Neural crest cell (in vitro differentiated cells): ENCODE measurements around the gene ADGB. TPM values are rescaled to one million over a fixed set of nuclear protein-coding genes. Genes with fewer than 3 reads are reported as not detected.
"Not testable (repeated sequence)": the region's sequence is repeated elsewhere in the genome, so short reads cannot be mapped to it uniquely, and the experiment has no call there.

Experiments used
- DNase-seq: peaks from one replicate; pipeline ENCODE4 v3.0.0; 2021; ENCODE audit warnings: low read depth, mixed read lengths, low spot score
- H3K27ac Mint-ChIP-seq: one replicate; pipeline ENCODE4 v1.8.0; 2021; ENCODE audit warnings: mild to moderate bottlenecking, mixed read lengths; ENCODE audit not compliant: unreplicated experiment
- H3K27me3 Mint-ChIP-seq: 2 replicates; pipeline ENCODE4 v1.8.0; 2021; ENCODE audit warnings: low read depth, mild to moderate bottlenecking, mixed read lengths
- H3K36me3 Mint-ChIP-seq: 2 replicates; pipeline ENCODE4 v1.8.0; 2021; ENCODE audit warnings: low read depth, mild to moderate bottlenecking, mixed read lengths
- H3K4me1 Mint-ChIP-seq: 2 replicates; pipeline ENCODE4 v1.8.0; 2021; ENCODE audit warnings: mixed read lengths
- H3K4me3 Mint-ChIP-seq: one replicate; pipeline ENCODE4 v1.8.0; 2021; ENCODE audit warnings: mild to moderate bottlenecking, mixed read lengths
- H3K9me3 Mint-ChIP-seq: 2 replicates; pipeline ENCODE4 v1.8.0; 2021; ENCODE audit warnings: mixed read lengths
- total RNA-seq: library from RNA; stranded (reverse); gene quantifications from 2 replicates; pipeline ENCODE4 v1.2.1, GENCODE V29; 2021
- TF ChIP-seq, protein P1 (sequence below): fragments of 200-600 bp; sonication (generic); conservative IDR thresholded peaks from 2 replicates; pipeline ENCODE4 v1.5.0; 2021; ENCODE audit warnings: antibody characterized with exemption, mild to moderate bottlenecking

ADGB gene
- total RNA-seq, 1 donor from 2014 or later: not detected

DNA sequence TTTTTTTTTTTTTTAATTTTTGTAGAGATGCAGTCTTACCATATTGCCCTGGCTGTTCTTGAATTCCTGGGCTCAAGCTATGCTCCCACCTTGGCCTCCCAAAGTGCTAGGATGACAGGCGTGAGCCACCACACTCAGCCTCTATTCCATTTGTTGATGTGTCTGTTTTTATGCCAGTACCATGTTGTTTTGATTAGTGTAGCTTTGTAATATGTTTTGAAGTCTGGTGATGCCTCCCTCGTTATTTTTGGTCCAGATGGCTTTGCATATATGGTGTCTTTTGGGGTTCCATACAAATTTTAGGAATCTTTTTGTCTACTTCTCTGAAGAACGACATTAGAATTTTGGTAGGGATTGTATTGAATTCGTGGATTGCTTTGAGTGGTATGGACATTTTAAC lies 193.2 kb downstream of the ADGB start:
- DNase-seq: no peak
- Mint-ChIP-seq H3K27ac (no peak overlapping the region), H3K4me3 (no peak overlapping the region), H3K36me3 (peaks cover 2% of the 10 kb centered on the region), H3K4me1 (no peaks in the 10 kb centered on the region), H3K27me3 (no peaks in the 10 kb centered on the region), H3K9me3 (peaks cover 10% of the 10 kb centered on the region)
- TF ChIP-seq, protein P1, sequence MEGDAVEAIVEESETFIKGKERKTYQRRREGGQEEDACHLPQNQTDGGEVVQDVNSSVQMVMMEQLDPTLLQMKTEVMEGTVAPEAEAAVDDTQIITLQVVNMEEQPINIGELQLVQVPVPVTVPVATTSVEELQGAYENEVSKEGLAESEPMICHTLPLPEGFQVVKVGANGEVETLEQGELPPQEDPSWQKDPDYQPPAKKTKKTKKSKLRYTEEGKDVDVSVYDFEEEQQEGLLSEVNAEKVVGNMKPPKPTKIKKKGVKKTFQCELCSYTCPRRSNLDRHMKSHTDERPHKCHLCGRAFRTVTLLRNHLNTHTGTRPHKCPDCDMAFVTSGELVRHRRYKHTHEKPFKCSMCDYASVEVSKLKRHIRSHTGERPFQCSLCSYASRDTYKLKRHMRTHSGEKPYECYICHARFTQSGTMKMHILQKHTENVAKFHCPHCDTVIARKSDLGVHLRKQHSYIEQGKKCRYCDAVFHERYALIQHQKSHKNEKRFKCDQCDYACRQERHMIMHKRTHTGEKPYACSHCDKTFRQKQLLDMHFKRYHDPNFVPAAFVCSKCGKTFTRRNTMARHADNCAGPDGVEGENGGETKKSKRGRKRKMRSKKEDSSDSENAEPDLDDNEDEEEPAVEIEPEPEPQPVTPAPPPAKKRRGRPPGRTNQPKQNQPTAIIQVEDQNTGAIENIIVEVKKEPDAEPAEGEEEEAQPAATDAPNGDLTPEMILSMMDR: no peak

DNA sequence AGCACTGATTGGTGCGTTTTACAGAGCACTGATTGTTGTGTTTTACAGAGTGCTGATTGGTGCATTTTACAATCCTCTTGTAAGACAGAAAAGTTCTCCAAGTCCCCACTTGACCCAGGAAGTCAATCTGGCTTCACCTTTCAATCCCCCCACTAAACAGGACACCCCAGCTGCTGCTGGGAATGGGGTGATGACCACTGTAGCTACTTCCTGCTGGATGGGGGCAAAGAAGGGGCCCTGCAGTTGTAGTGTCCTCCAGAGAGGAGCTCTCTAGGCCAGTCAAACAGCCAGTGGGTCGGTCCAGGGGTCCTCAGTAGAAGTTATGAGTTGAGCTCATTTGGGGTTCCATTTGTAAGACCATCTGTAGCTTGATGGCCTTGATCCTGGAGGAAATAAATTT lies 194.4 kb downstream of the ADGB start:
- not testable (repeated sequence) for H3K27ac Mint-ChIP-seq, H3K36me3 Mint-ChIP-seq, H3K4me3 Mint-ChIP-seq, DNase-seq, H3K27me3 Mint-ChIP-seq, H3K4me1 Mint-ChIP-seq
- peaks cover 13% of the 10 kb centered on the region for H3K9me3 Mint-ChIP-seq

DNA sequence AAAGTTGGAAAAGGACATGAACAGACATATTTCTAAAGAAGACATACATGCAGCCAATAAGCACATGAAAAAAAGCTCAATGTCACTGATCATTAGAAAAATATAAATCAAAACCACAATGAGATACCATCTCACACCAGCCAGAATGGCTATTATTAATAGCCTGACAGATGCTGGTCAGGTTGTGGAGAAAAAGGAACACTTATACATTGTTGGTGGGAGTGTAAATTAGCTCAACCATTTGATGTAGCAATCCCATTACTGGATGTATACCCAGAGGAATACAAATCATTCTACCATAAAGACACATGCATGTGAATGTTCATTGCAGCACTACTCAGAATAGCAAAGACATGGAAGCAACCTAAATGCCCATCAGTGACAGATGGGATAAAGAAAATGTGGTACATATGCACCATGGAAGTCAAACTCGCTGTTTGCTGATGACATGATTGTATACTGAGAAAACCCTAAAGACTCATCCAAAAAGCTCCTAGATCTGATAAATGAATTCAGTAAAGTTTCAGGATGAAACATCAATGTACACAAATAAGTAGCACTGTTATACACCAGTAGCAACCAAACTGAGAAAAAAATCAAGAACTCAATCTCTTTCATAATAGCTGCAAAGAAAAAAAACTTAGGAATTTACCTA lies 196.8 kb downstream of the ADGB start:
- DNase-seq: no peak
- Mint-ChIP-seq H3K27me3 (no peaks in the 10 kb centered on the region), H3K4me3 (no peak overlapping the region), H3K27ac (peak overlapping the region; percentile 63), H3K9me3 (peaks cover 13% of the 10 kb centered on the region), H3K36me3 (peaks cover 2% of the 10 kb centered on the region), H3K4me1 (no peaks in the 10 kb centered on the region)
- TF ChIP-seq, protein P1: no peak

DNA sequence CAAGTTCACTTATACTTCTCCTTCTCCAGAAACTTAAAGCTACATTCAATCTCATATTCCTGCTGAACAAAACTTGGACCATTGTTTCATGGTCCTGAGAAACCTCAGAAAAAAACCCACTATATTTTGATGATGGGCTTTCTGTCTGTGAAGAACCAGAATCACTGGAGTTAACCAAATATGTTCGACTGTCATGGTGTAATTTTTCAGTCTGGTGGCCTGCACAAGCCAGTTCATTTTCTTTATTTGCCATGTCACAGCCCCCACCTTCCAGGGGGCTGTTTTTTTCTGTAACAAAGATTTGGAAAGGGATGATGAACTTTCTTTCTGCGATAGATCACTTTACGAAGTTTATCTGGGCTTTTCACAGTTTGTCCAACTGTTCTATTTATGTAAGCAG lies 204.4 kb downstream of the ADGB start:
- DNase-seq, H3K9me3 Mint-ChIP-seq, H3K36me3 Mint-ChIP-seq: not testable (repeated sequence)

DNA sequence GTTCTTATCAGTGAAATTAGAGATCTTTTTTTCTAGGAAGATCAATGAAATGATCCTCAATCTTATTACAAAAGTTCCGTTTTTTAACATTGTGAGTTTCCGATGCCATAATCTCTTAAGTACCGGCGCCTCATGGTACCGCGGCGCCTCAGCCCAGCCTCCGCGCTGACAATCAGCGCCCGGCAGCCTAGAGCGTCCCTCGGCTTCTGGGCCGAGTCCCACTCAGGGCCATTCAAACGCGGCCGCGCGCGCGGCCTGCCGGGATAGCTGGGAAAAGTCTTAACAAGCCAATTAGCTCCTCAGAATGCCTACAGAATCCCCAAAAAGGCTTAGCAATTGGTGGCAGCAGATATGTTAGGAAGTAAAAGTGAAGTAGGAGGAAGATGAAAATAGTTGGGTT lies 204.8 kb downstream of the ADGB start:
- H3K36me3 Mint-ChIP-seq: no peaks in the 10 kb centered on the region
- H3K4me3 Mint-ChIP-seq: no peak overlapping the region
- no peak overlapping the region for H3K27ac Mint-ChIP-seq
- TF ChIP-seq, protein P1: no peak
- DNase-seq: no peak
- no peaks in the 10 kb centered on the region for H3K9me3 Mint-ChIP-seq
- no peaks in the 10 kb centered on the region for H3K4me1 Mint-ChIP-seq
- H3K27me3 Mint-ChIP-seq: no peaks in the 10 kb centered on the region

More for the DNA sequence above, 204.4 kb downstream of the ADGB start:
- H3K27ac Mint-ChIP-seq, H3K4me1 Mint-ChIP-seq, H3K27me3 Mint-ChIP-seq, H3K4me3 Mint-ChIP-seq: not testable (repeated sequence)

DNA sequence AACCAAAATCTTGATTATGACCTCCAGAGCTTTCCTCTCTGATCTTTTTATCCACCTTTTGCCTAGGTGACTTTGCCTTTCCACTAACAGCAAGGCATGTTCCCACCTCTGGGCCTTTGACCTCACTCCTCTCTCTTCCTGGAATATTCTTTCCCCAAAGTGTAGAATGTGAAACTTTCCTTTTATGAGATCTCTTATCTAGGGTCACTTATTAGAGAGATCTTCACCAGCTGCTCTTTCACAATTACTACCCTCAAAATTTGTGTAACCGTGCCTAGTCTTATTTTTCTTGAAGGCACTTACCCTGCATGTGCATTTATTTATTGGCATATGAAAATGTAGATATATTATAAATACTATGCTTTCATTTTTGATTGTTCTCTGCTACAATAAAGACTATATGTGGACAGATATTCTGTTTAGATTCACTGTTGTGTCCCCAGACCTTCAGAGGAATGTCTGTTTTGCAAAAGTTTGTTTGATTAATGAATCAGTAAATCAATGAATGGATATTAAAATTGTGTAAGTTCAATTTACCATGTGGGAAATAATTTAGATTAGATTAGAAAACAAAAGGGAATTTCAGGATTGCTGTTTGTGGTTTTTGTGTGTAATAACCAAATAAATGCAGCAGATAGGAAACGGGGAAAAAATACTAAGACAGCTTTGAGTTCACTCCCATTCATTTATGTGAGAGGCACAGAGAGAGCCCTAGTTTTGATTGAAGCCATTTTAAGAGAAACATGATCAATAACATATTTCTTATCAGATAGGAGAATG lies 207.0 kb downstream of the ADGB start:
- Mint-ChIP-seq H3K4me1 (no peaks in the 10 kb centered on the region), H3K9me3 (no peaks in the 10 kb centered on the region), H3K4me3 (no peak overlapping the region), H3K27ac (no peak overlapping the region), H3K36me3 (no peaks in the 10 kb centered on the region), H3K27me3 (no peaks in the 10 kb centered on the region)
- TF ChIP-seq, protein P1: no peak
- DNase-seq: no peak

DNA sequence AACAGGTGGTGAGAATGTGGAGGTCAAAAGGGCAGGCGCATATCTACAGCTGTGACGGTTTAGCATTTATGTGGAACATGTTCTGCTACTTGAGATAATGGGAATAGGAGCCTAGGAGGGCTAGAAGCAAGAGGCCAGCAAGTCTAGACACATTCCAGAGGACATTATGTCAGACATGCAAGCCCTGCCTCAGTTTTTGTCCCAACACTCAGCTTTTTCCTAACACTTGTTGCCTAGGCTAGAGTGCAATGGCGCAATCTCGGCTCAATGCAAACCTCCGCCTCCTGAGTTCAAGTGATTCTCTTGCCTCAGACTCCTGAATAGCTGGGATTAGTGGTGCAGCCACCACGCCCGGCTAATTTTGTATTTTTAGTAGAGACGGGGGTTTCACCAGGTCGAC lies 210.2 kb downstream of the ADGB start:
- H3K4me1 Mint-ChIP-seq: peaks cover 13% of the 10 kb centered on the region
- H3K9me3 Mint-ChIP-seq, H3K36me3 Mint-ChIP-seq, H3K27ac Mint-ChIP-seq, DNase-seq, H3K27me3 Mint-ChIP-seq, H3K4me3 Mint-ChIP-seq: not testable (repeated sequence)

DNA sequence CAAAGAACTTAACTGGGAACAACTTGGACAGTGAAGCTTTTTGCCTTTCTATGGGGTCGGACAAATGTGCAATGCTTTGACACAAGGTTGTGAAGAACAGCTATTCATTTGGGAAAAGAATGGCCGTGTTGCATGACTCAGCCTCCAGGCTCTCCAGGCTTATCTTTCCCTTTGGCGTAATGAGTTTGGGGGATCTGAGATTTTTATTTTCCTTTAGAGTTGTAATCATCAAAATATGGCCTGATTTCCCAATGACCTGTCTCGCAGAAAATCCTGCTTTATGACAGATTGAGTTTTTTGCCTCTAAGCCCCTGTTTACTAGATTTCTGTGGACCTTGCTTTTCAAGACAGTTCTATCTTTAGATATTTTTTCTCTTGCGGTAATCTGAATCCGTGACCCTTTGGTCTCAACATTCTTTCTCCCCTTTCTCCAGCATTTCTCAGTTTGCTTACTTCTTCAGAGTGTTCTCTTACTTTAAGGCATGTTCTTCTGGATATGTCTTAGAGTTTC lies 214.1 kb downstream of the ADGB start:
- not testable (repeated sequence) for H3K36me3 Mint-ChIP-seq, DNase-seq, H3K4me3 Mint-ChIP-seq, H3K9me3 Mint-ChIP-seq, H3K27ac Mint-ChIP-seq, H3K27me3 Mint-ChIP-seq
- H3K4me1 Mint-ChIP-seq: peaks cover 13% of the 10 kb centered on the region
